Fibroblast of lung (primary cell): Measurements from ENCODE around the gene CFAP107. TPM values are rescaled to one million over a fixed set of nuclear protein-coding genes. Genes with fewer than 3 reads are reported as not detected.

Experiments used
- DNase-seq, 2 donors: peaks; one replicate each; pipeline versions ENCODE4 v3.0.0 to v3.0.0-alpha.2; 2010; ENCODE audit warnings: low read depth in 2 of 2
- H2AFZ ChIP-seq: 2 replicates; pipeline ENCODE4 v1.5.1; 2012; ENCODE audit warnings: low read length, control low read depth, inconsistent platforms
- H3K27ac ChIP-seq: 2 replicates; pipeline ENCODE4 v1.5.1; 2011; ENCODE audit warnings: low read length, control low read depth; ENCODE audit not compliant: insufficient read depth
- H3K27me3 ChIP-seq: 2 replicates; pipeline ENCODE4 v1.5.1; 2011; ENCODE audit warnings: mild to moderate bottlenecking, low read length; ENCODE audit not compliant: control insufficient read depth, insufficient read depth
- H3K36me3 ChIP-seq: 2 replicates; pipeline ENCODE4 v1.5.1; 2011; ENCODE audit warnings: low read length; ENCODE audit not compliant: control insufficient read depth, insufficient read depth
- H3K4me1 ChIP-seq: 2 replicates; pipeline ENCODE4 v1.5.1; 2011; ENCODE audit warnings: low read length; ENCODE audit not compliant: control insufficient read depth, insufficient read depth; ENCODE audit errors: extremely low read depth
- H3K4me2 ChIP-seq: 2 replicates; pipeline ENCODE4 v1.5.1; 2011; ENCODE audit warnings: low read length, control low read depth; ENCODE audit not compliant: insufficient read depth; ENCODE audit errors: extremely low read depth
- H3K4me3 ChIP-seq, 4 experiments: fragments of 200-600 bp in 1 of 4; sonication (generic) in 1 of 4; replicated peaks in 1 of 4; 2 replicates each; pipeline ENCODE4 v1.5.1; 2011 to 2016; ENCODE audit warnings: low read length in 4 of 4, low read depth in 3 of 4, mild to moderate bottlenecking in 3 of 4, control low read depth in 2 of 4, inconsistent platforms in 1 of 4, mixed read lengths in 1 of 4; ENCODE audit not compliant: insufficient read depth in 1 of 4; ENCODE audit errors: control extremely low read depth in 1 of 4
- H3K79me2 ChIP-seq: 2 replicates; pipeline ENCODE4 v1.5.1; 2012; ENCODE audit warnings: mild to moderate bottlenecking, low read length, inconsistent platforms; ENCODE audit not compliant: control insufficient read depth, insufficient read depth
- H3K9ac ChIP-seq: 2 replicates; pipeline ENCODE4 v1.5.1; 2011; ENCODE audit warnings: mild to moderate bottlenecking, low read length, control low read depth; ENCODE audit not compliant: insufficient read depth
- H3K9me3 ChIP-seq: 2 replicates; pipeline ENCODE4 v1.5.1; 2012; ENCODE audit warnings: low read depth, low read length; ENCODE audit not compliant: control insufficient read depth, insufficient read depth
- H4K20me1 ChIP-seq: 2 replicates; pipeline ENCODE4 v1.5.1; 2011; ENCODE audit warnings: low read length; ENCODE audit not compliant: control insufficient read depth, insufficient read depth; ENCODE audit errors: extremely low read depth
- EZH2 ChIP-seq: IDR thresholded peaks from 2 replicates; pipeline ENCODE4 v1.5.1; 2012; ENCODE audit warnings: low read length, control low read depth, mild to moderate bottlenecking; ENCODE audit errors: missing control alignments
- polyA plus RNA-seq, 2 donors: library from polyadenylated mRNA; depleted of rRNA in 1 of 2; stranded (reverse) in 1 of 2; unstranded in 1 of 2; fragments of >200 nt; gene quantifications; 2 replicates each; pipeline ENCODE4 v1.2.1, GENCODE V29; 2011 to 2012; ENCODE audit warnings: missing spikeins in 1 of 2
- total RNA-seq: library from RNA; depleted of rRNA; stranded (reverse); fragments of >200 nt; gene quantifications from 2 replicates; pipeline ENCODE4 v1.2.1, GENCODE V29; 2014
- TF ChIP-seq, protein P1 (sequence below), 2 donors: IDR thresholded peaks in 1 of 2; conservative IDR thresholded peaks in 1 of 2; 1 replicate in 1 of 2; 2 replicates in 1 of 2; pipeline ENCODE4 v1.5.1; 2011 to 2012; ENCODE audit warnings: low read length in 2 of 2, control low read depth in 1 of 2, inconsistent platforms in 1 of 2, low read depth in 1 of 2, mild to moderate bottlenecking in 1 of 2

The CFAP107 gene
- total and polyA plus RNA-seq, 2 donors (not counting 1 experiment from before 2014, with no cell fraction given): not detected

- Histone ChIP-seq H3K36me3 (no peaks in the 10 kb centered on the region), H4K20me1 (no peaks in the 10 kb centered on the region), H2AFZ (no peak overlapping the region), H3K9me3 (no peaks in the 10 kb centered on the region), H3K9ac (no peak overlapping the region), H3K4me2 (no peak overlapping the region), H3K4me3 (no peak overlapping the region), H3K79me2 (no peaks in the 10 kb centered on the region), H3K27me3 (no peaks in the 10 kb centered on the region), H3K4me1 (no peaks in the 10 kb centered on the region), H3K27ac (no peak overlapping the region)
- no peak for DNase-seq
- TF ChIP-seq EZH2: no peak
- TF ChIP-seq, protein P1, sequence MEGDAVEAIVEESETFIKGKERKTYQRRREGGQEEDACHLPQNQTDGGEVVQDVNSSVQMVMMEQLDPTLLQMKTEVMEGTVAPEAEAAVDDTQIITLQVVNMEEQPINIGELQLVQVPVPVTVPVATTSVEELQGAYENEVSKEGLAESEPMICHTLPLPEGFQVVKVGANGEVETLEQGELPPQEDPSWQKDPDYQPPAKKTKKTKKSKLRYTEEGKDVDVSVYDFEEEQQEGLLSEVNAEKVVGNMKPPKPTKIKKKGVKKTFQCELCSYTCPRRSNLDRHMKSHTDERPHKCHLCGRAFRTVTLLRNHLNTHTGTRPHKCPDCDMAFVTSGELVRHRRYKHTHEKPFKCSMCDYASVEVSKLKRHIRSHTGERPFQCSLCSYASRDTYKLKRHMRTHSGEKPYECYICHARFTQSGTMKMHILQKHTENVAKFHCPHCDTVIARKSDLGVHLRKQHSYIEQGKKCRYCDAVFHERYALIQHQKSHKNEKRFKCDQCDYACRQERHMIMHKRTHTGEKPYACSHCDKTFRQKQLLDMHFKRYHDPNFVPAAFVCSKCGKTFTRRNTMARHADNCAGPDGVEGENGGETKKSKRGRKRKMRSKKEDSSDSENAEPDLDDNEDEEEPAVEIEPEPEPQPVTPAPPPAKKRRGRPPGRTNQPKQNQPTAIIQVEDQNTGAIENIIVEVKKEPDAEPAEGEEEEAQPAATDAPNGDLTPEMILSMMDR (conservative IDR thresholded peaks at IDR 0.05 in 1 of 2, IDR thresholded peaks at IDR 0.05 in 1 of 2; ENCODE audit: low read depth in 1 of 2, low read length in 2 of 2): no peak
Observed at GRCh38 chr1:12762766-12763165, 16.8 kb downstream of the CFAP107 start.

- Histone ChIP-seq H3K27ac (no peak overlapping the region), H3K4me3 (no peak overlapping the region), H3K9me3 (no peaks in the 10 kb centered on the region), H3K27me3 (no peaks in the 10 kb centered on the region), H3K4me1 (no peaks in the 10 kb centered on the region), H4K20me1 (no peaks in the 10 kb centered on the region), H3K79me2 (no peaks in the 10 kb centered on the region), H3K9ac (no peak overlapping the region), H2AFZ (no peak overlapping the region), H3K4me2 (no peak overlapping the region), H3K36me3 (no peaks in the 10 kb centered on the region)
- no peak for DNase-seq
- no peak for TF ChIP-seq EZH2
- TF ChIP-seq, protein P1 (conservative IDR thresholded peaks at IDR 0.05 in 1 of 2, IDR thresholded peaks at IDR 0.05 in 1 of 2; ENCODE audit: low read depth in 1 of 2, low read length in 2 of 2): no peak
Observed at GRCh38 chr1:12763479-12763878, 17.5 kb downstream of the CFAP107 start.

DNA sequence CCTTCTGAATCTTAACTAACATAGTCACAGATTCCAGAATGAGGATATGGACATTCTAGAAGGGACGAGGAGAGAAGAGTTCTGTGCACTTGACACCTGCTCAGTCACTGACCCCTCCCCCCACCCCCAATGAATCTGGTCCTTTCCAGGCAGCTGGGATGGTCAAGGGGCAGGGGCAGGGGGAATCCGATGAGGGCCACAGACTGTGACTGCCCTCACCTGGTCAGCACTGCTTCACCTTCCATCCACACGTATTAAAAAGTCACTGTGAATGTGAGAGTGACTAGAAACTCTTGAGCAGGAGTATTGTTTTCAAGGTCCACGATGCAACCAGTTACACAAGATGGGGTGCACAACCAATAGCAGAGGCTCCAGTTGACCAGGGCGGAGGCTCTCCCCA lies 18.0 kb downstream of the CFAP107 start:
- no peaks in the 10 kb centered on the region for H3K36me3 ChIP-seq
- H3K27me3 ChIP-seq: no peaks in the 10 kb centered on the region
- H3K9me3 ChIP-seq: no peaks in the 10 kb centered on the region
- no peak overlapping the region for H3K4me2 ChIP-seq
- no peaks in the 10 kb centered on the region for H3K79me2 ChIP-seq
- no peak overlapping the region for H3K27ac ChIP-seq
- no peak overlapping the region for H2AFZ ChIP-seq
- H3K4me1 ChIP-seq: no peaks in the 10 kb centered on the region
- no peak overlapping the region for H3K4me3 ChIP-seq
- TF ChIP-seq, protein P1 (conservative IDR thresholded peaks at IDR 0.05 in 1 of 2, IDR thresholded peaks at IDR 0.05 in 1 of 2; ENCODE audit: low read depth in 1 of 2, low read length in 2 of 2): no peak
- no peak for TF ChIP-seq EZH2
- DNase-seq: no peak
- no peaks in the 10 kb centered on the region for H4K20me1 ChIP-seq
- H3K9ac ChIP-seq: no peak overlapping the region
